HG03108 (cell line): Measurements from ENCODE around the gene MAP7D3.
"Not testable (repeated sequence)": the region's sequence is repeated elsewhere in the genome, so short reads cannot be mapped to it uniquely, and the experiment has no call there.

Experiments
- ATAC-seq: cut with Tn5 transposase; IDR thresholded peaks from one replicate; pipeline ENCODE4 v1.9.1; 2021; ENCODE audit warnings: moderate library complexity; ENCODE audit not compliant: unreplicated experiment

Gene MAP7D3

DNA sequence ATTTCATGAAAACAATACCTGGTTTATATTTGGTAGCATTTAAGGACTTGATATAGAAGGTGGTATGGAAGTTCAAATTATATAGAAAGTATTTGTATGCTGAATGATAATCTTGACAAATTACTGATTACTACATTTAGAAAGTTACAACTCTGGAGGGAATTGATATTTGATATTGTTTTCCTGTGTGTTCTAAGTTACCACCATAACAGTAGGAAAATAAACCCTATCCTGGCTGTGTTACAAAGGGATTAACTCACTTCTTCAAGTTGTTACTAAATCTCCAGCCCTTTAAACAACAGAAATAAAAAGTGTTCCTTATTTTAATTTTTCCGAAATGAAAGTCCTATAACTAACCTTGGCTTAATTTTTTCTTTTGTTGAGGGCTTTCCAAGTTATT is 67.3 kb downstream of the MAP7D3 start:
- no peak for ATAC-seq

GRCh38 chrX:136183172-136183571 is 68.0 kb downstream of the MAP7D3 start:
- no peak for ATAC-seq

DNA sequence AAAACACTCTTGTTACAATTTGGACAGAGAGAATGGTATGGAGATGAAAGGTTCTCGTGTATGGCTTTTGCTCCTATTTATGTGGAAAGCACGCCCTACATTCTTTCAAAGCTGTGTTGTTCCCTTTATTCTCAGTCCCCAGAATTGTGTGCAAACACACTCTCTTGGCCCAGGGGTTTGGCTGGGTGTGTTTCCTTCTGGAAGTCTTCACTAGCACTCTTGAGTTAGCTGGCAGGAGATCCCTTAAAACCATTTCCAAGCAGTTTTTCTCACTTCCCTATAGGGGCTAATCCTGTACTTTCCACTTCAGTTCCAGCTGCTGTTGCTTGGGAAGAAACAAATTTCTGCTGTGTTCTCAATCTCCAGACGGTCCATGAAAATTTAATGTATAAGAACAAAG is 68.8 kb downstream of the MAP7D3 start:
- ATAC-seq = no peak

DNA sequence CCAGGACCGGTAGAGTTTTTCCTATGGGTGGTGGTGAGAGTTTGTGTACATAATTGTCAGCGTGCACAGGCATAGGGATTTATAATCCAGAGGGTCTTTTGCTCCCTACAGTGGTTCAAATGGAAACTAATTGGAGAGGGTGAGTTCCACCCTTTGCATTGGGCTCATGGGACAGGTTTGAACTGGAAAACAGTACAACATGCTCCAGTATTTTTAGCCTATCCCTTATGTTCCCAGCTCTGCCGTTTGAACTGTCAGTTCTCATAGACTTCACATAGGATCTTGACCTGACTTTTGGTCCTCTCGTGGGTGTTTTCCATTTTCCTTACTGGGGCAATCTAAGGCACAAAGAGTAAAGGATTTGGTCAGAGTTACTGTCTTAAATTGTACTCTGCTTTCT is 72.1 kb downstream of the MAP7D3 start:
- ATAC-seq = no peak

- no peak for ATAC-seq
Measured at GRCh38 chrX:136176399-136176825, 74.8 kb downstream of the MAP7D3 start.

- no peak for ATAC-seq
Measured at GRCh38 chrX:136171420-136171819, 79.8 kb downstream of the MAP7D3 start.

DNA sequence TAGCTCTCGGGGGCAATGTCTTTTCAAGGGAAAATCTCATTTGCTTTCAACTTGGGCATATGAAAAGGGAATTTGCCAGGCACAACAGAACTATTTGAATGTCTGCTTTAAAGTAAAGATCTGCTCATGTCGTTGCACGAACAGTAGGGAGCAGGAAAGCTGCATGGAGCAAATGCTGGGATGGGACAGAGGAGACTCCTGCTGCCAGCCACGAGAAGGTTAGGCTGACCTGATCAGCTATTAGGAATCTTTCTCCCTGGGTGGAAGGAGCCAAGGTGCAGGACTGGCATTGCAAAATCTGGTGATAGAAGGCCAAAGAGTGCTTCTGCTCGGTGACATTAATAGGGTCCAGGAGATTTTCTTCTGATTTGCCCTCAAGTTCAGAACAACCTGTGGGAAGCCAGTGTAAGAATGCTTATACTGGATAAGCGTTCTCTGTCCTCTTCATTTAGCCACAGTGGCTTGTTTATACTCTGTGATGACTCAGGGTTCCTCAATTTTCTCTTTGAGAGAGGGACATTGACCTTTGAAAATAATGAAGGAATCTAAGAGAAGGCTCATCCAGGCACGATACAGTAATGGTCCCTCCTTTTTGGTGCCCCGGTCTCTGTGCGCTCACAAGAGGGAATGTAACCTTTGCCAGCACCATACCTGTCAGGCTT is 80.9 kb downstream of the MAP7D3 start:
- ATAC-seq = no peak

DNA sequence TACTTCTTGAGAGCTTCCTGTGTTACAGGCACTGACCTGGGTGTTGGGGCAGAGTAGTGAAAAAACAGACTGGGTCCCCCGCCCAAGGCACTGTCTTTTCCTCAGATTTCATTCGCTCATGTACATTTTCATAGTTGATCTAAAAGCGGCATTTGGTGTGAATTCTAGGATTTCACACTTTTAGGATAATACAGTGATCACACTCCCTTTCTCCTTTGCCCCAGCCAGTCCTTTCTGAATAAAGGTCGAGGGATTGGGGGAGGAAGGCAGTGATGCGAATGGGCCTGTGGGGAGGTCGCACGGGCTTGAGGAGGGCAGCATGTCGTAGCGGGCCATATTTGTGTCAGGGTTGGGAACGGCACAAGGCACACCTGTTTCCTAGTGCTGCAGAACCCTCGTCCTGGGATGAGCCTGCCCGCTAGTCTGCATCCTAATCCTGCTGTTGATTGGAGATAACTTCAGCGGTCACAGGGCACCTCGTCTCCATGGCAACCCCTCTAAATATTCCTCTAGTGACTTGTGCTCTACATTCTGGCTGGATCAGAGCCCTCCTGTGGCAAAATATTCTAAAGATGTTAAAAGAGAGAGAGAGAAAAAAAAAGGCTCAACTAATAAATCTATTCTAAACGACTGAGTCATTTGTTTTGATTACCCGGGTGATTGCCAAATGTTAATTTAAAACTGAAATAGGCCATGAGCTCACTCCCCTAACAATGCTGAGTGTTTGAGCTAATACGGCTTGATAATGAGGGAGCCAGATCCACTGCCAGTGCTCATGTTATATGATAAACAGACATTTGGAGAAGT is 82.1 kb downstream of the MAP7D3 start:
- ATAC-seq = no peak

GRCh38 chrX:136167989-136168388 is 83.2 kb downstream of the MAP7D3 start:
- not testable (repeated sequence) for ATAC-seq

GRCh38 chrX:136166221-136166855 is 84.9 kb downstream of the MAP7D3 start:
- ATAC-seq = no peak

- ATAC-seq = no peak
Measured at GRCh38 chrX:136165406-136165805, 85.8 kb downstream of the MAP7D3 start.

GRCh38 chrX:136163689-136164088 is 87.5 kb downstream of the MAP7D3 start:
- no peak for ATAC-seq
